SU-DHL-6 (cell line): ENCODE measurements around the gene INPP4A.

ENCODE experiments used
- H2AFZ ChIP-seq: fragments of 200-600 bp; sonication (generic); 2 replicates; pipeline ENCODE4 v1.6.1; 2014; ENCODE audit warnings: low read depth, mild to moderate bottlenecking, moderate library complexity, mixed read lengths, antibody characterized with exemption, low read length; ENCODE audit not compliant: severe bottlenecking
- H3F3A ChIP-seq: fragments of 200-600 bp; shearing (Covaris generic); 2 replicates; pipeline ENCODE4 v1.6.0; 2016; ENCODE audit warnings: antibody characterized with exemption, mild to moderate bottlenecking; ENCODE audit not compliant: insufficient read depth
- H3K27ac ChIP-seq: fragments of 200-600 bp; sonication (generic); 2 replicates; pipeline ENCODE4 v1.5.1; 2016; ENCODE audit warnings: low read depth, mild to moderate bottlenecking, low read length, moderate library complexity, mixed read lengths
- H3K27me3 ChIP-seq: fragments of 200-600 bp; sonication (generic), shearing (Covaris generic); 2 replicates; pipeline ENCODE4 v1.6.0; 2014; ENCODE audit warnings: mild to moderate bottlenecking, low read length
- H3K36me3 ChIP-seq: fragments of 200-600 bp; sonication (generic); 2 replicates; pipeline ENCODE4 v1.6.1; 2014; ENCODE audit warnings: mild to moderate bottlenecking, low read length, mixed read lengths
- H3K4me2 ChIP-seq: fragments of 300-600, 200-600 bp; shearing (Covaris generic), sonication (generic); 2 replicates; pipeline ENCODE4 v1.6.0; 2014; ENCODE audit warnings: low read length, low read depth, mild to moderate bottlenecking; ENCODE audit not compliant: poor library complexity, severe bottlenecking
- H3K4me3 ChIP-seq: fragments of 200-600 bp; sonication (generic); 2 replicates; pipeline ENCODE4 v1.5.1; 2014; ENCODE audit warnings: antibody characterized with exemption, low read length, mild to moderate bottlenecking, mixed read lengths; ENCODE audit not compliant: insufficient read depth, poor library complexity, severe bottlenecking
- H3K79me2 ChIP-seq: fragments of 200-600 bp; sonication (generic); 2 replicates; pipeline ENCODE4 v1.6.1; 2014; ENCODE audit warnings: mild to moderate bottlenecking, low read length, moderate library complexity; ENCODE audit not compliant: insufficient read depth
- H3K9ac ChIP-seq: fragments of 200-600 bp; sonication (generic); 2 replicates; pipeline ENCODE4 v1.7.0; 2014; ENCODE audit warnings: mild to moderate bottlenecking, low read length
- H3K9me2 ChIP-seq: fragments of 200-600 bp; sonication (generic); replicated peaks from 2 replicates; pipeline ENCODE4 v1.6.1; 2014; ENCODE audit warnings: low read length; ENCODE audit not compliant: insufficient read depth
- H3K9me3 ChIP-seq: fragments of 200-600 bp; sonication (generic); 2 replicates; pipeline ENCODE4 v1.6.1; 2014; ENCODE audit warnings: low read length, mixed read lengths; ENCODE audit not compliant: insufficient read depth
- H4K20me1 ChIP-seq: fragments of 200-600 bp; sonication (generic); 2 replicates; pipeline ENCODE4 v1.6.1; 2014; ENCODE audit warnings: low read depth, mild to moderate bottlenecking, antibody characterized with exemption, low read length, moderate library complexity, mixed read lengths
- CTCF ChIP-seq: fragments of 200-600 bp; sonication (generic); IDR thresholded peaks from one replicate; pipeline ENCODE4 v1.5.1; 2017; ENCODE audit warnings: antibody characterized with exemption, mild to moderate bottlenecking, low read length, moderate library complexity; ENCODE audit not compliant: insufficient read depth, poor library complexity, severe bottlenecking
- EZH2phosphoT487 ChIP-seq: fragments of 200-600 bp; sonication (generic), shearing (Covaris generic); conservative IDR thresholded peaks from 2 replicates; pipeline ENCODE4 v1.6.1; 2018; ENCODE audit warnings: mild to moderate bottlenecking, antibody characterized with exemption, low read length, moderate library complexity, mixed read lengths

The INPP4A gene

GRCh38 chr2:98543214-98543613 is 98.6 kb downstream of the INPP4A start:
- no peaks in the 10 kb centered on the region for H3K9me2 ChIP-seq
- no peak overlapping the region for H3K27ac ChIP-seq
- H3K9ac ChIP-seq, result no peak overlapping the region
- H3K36me3 ChIP-seq, result no peaks in the 10 kb centered on the region
- H3K4me2 ChIP-seq, result no peak overlapping the region
- no peaks in the 10 kb centered on the region for H3K27me3 ChIP-seq
- H3K79me2 ChIP-seq, result no peaks in the 10 kb centered on the region
- H4K20me1 ChIP-seq, result no peaks in the 10 kb centered on the region
- no peak overlapping the region for H3K4me3 ChIP-seq
- H3K9me3 ChIP-seq, result no peaks in the 10 kb centered on the region
- no peaks in the 10 kb centered on the region for H3F3A ChIP-seq
- no peak for TF ChIP-seq CTCF
- no peak for TF ChIP-seq EZH2phosphoT487
- H2AFZ ChIP-seq, result no peak overlapping the region

GRCh38 chr2:98543842-98544241 is 99.2 kb downstream of the INPP4A start:
- H3K4me3 ChIP-seq, result no peak overlapping the region
- TF ChIP-seq EZH2phosphoT487, result no peak
- TF ChIP-seq CTCF, result no peak
- H3K4me2 ChIP-seq, result no peak overlapping the region
- H2AFZ ChIP-seq, result no peak overlapping the region
- no peak overlapping the region for H3K9ac ChIP-seq
- H3K79me2 ChIP-seq, result no peaks in the 10 kb centered on the region
- H3K27ac ChIP-seq, result no peak overlapping the region
- no peaks in the 10 kb centered on the region for H3K27me3 ChIP-seq
- H4K20me1 ChIP-seq, result no peaks in the 10 kb centered on the region
- H3K9me2 ChIP-seq, result no peaks in the 10 kb centered on the region
- no peaks in the 10 kb centered on the region for H3K36me3 ChIP-seq
- no peaks in the 10 kb centered on the region for H3K9me3 ChIP-seq
- H3F3A ChIP-seq, result no peaks in the 10 kb centered on the region

- Histone ChIP-seq H4K20me1 (no peaks in the 10 kb centered on the region), H3K27me3 (no peaks in the 10 kb centered on the region), H3K4me2 (no peak overlapping the region), H3K9ac (no peak overlapping the region), H3K9me3 (no peaks in the 10 kb centered on the region), H2AFZ (no peak overlapping the region), H3K4me3 (no peak overlapping the region), H3K9me2 (no peaks in the 10 kb centered on the region), H3K36me3 (no peaks in the 10 kb centered on the region), H3K27ac (no peak overlapping the region), H3F3A (no peaks in the 10 kb centered on the region), H3K79me2 (no peaks in the 10 kb centered on the region)
- TF ChIP-seq CTCF (no peak), EZH2phosphoT487 (no peak)
These were observed 100.9 kb downstream of the INPP4A start for GRCh38 chr2:98545591-98545990.
